ENCODE measurements around the gene NUAK2.

The NUAK2 gene

GRCh38 chr1:205267306-205267902, 54.1 kb downstream of the NUAK2 start:
- no peak for DNase-seq (ENCODE audit: extremely low spot score)
- ChIA-PET CTCF (no interaction called here), POLR2A (no interaction called here)
- no peak for TF ChIP-seq HDGF (IDR thresholded peaks at IDR 0.05; ENCODE audit: borderline replicate concordance)
- no peak for TF ChIP-seq FOXA1 (IDR thresholded peaks at IDR 0.05)
- TF ChIP-seq L3MBTL2 (conservative IDR thresholded peaks at IDR 0.05) = no peak
- no peak for TF ChIP-seq ELF4 (IDR thresholded peaks at IDR 0.05)
- no peak for TF ChIP-seq NFRKB (IDR thresholded peaks at IDR 0.05)
- TF ChIP-seq BHLHE40 (IDR thresholded peaks at IDR 0.05; ENCODE audit: borderline replicate concordance) = no peak
- no peak for TF ChIP-seq LEF1 (IDR thresholded peaks at IDR 0.05; ENCODE audit: borderline replicate concordance)
- no peak for TF ChIP-seq SUZ12 (IDR thresholded peaks at IDR 0.05)
- no peak for TF ChIP-seq TARDBP (IDR thresholded peaks at IDR 0.05)
- TF ChIP-seq PKNOX1 (IDR thresholded peaks at IDR 0.05) = no peak
- TF ChIP-seq FOXK2 (IDR thresholded peaks at IDR 0.05) = no peak

GRCh38 chr1:205266611-205267305, 54.8 kb downstream of the NUAK2 start:
- no peak for DNase-seq (ENCODE audit: extremely low spot score)
- CTCF ChIA-PET = interaction anchor here (1.9 kb wide), 1 partner anchor 11 kb away, joined by 5 read pairs; no protein-coding TSS in a partner anchor
- POLR2A ChIA-PET = no interaction called here
- TF ChIP-seq HDGF (IDR thresholded peaks at IDR 0.05; ENCODE audit: borderline replicate concordance) (no peak), FOXK2 (IDR thresholded peaks at IDR 0.05) (no peak), NFRKB (IDR thresholded peaks at IDR 0.05) (no peak), PKNOX1 (IDR thresholded peaks at IDR 0.05) (no peak), LEF1 (IDR thresholded peaks at IDR 0.05; ENCODE audit: borderline replicate concordance) (no peak)

GRCh38 chr1:205263580-205264190, 57.9 kb downstream of the NUAK2 start:
- TF ChIP-seq ZNF384 (IDR thresholded peaks at IDR 0.05) = no peak
- TF ChIP-seq SP1 (IDR thresholded peaks at IDR 0.05) = no peak
- TF ChIP-seq ARNT (IDR thresholded peaks at IDR 0.05) = no peak
- TF ChIP-seq LEF1 (IDR thresholded peaks at IDR 0.05; ENCODE audit: borderline replicate concordance) = no peak
- no peak for TF ChIP-seq PKNOX1 (IDR thresholded peaks at IDR 0.05)
- no peak for TF ChIP-seq ELF4 (IDR thresholded peaks at IDR 0.05)
- no peak for TF ChIP-seq TARDBP (IDR thresholded peaks at IDR 0.05)
- TF ChIP-seq BHLHE40 (IDR thresholded peaks at IDR 0.05; ENCODE audit: borderline replicate concordance) = no peak
- TF ChIP-seq HDGF (IDR thresholded peaks at IDR 0.05; ENCODE audit: borderline replicate concordance) = no peak
- TF ChIP-seq L3MBTL2 (conservative IDR thresholded peaks at IDR 0.05) = no peak
- TF ChIP-seq CTBP1 (IDR thresholded peaks at IDR 0.05; ENCODE audit: borderline replicate concordance) = no peak
- TF ChIP-seq FOXA1 (IDR thresholded peaks at IDR 0.05) = no peak
- TF ChIP-seq NFRKB (IDR thresholded peaks at IDR 0.05) = no peak
- TF ChIP-seq FOXK2 (IDR thresholded peaks at IDR 0.05) = no peak
- TF ChIP-seq FOXM1 (IDR thresholded peaks at IDR 0.05; ENCODE audit: borderline replicate concordance) = no peak
- no peak for TF ChIP-seq SUZ12 (IDR thresholded peaks at IDR 0.05)
- POLR2A ChIA-PET = no interaction called here
- CTCF ChIA-PET = no interaction called here
- DNase-seq (ENCODE audit: extremely low spot score) = no peak

- no peak for DNase-seq (ENCODE audit: extremely low spot score)
- no peak for TF ChIP-seq SUZ12 (IDR thresholded peaks at IDR 0.05)
- TF ChIP-seq TARDBP (IDR thresholded peaks at IDR 0.05) = no peak
- TF ChIP-seq FOXM1 (IDR thresholded peaks at IDR 0.05; ENCODE audit: borderline replicate concordance) = no peak
- no peak for TF ChIP-seq ELF4 (IDR thresholded peaks at IDR 0.05)
- no peak for TF ChIP-seq NFRKB (IDR thresholded peaks at IDR 0.05)
- TF ChIP-seq FOXA1 (IDR thresholded peaks at IDR 0.05) = no peak
- TF ChIP-seq HDGF (IDR thresholded peaks at IDR 0.05; ENCODE audit: borderline replicate concordance) = no peak
- no peak for TF ChIP-seq SP1 (IDR thresholded peaks at IDR 0.05)
- TF ChIP-seq LEF1 (IDR thresholded peaks at IDR 0.05; ENCODE audit: borderline replicate concordance) = no peak
- no peak for TF ChIP-seq CTBP1 (IDR thresholded peaks at IDR 0.05; ENCODE audit: borderline replicate concordance)
- TF ChIP-seq ARNT (IDR thresholded peaks at IDR 0.05) = no peak
- TF ChIP-seq BHLHE40 (IDR thresholded peaks at IDR 0.05; ENCODE audit: borderline replicate concordance) = no peak
- TF ChIP-seq FOXK2 (IDR thresholded peaks at IDR 0.05) = no peak
- TF ChIP-seq PKNOX1 (IDR thresholded peaks at IDR 0.05) = no peak
- TF ChIP-seq ZNF384 (IDR thresholded peaks at IDR 0.05) = no peak
- no peak for TF ChIP-seq L3MBTL2 (conservative IDR thresholded peaks at IDR 0.05)
- ChIA-PET CTCF (interaction anchor here (0.7 to 1.5 kb wide), 2 partner anchors 33 to 122 kb away, joined by 3 to 5 read pairs; no protein-coding TSS in a partner anchor), POLR2A (no interaction called here)
Observed at GRCh38 chr1:205262731-205263171, 58.8 kb downstream of the NUAK2 start.

All from HEK293T (cell line).